HG02938 (cell line): ENCODE data around the gene RAB40C.
A peak's percentile ranks its signal among the peaks of the same experiment; 100 is the strongest.

Source experiments
- ATAC-seq: cut with Tn5 transposase; IDR thresholded peaks from one replicate; pipeline ENCODE4 v1.9.1; 2021; ENCODE audit warnings: mild to moderate bottlenecking, moderate library complexity; ENCODE audit not compliant: unreplicated experiment

The RAB40C gene

GRCh38 chr16:589658-590187 is at the start of gene RAB40C:
Gene RAB40C (plus strand): TSS chr16:590066. CDS start chr16:590292, 226 bp downstream.
- peak; percentile 70 for ATAC-seq

- ATAC-seq: no peak
Observed at GRCh38 chr16:540645-541340, 49.1 kb upstream of the RAB40C start.

- no peak for ATAC-seq
Observed at GRCh38 chr16:543301-544164, 46.3 kb upstream of the RAB40C start.

GRCh38 chr16:544517-544916 is 45.3 kb upstream of the RAB40C start:
- ATAC-seq: no peak

- no peak for ATAC-seq
Observed at GRCh38 chr16:546909-547770, 42.7 kb upstream of the RAB40C start.

- ATAC-seq: no peak
Observed at GRCh38 chr16:548586-548985, 41.3 kb upstream of the RAB40C start.

GRCh38 chr16:549544-550263 is 40.2 kb upstream of the RAB40C start:
- ATAC-seq: no peak

- no peak for ATAC-seq
Observed at GRCh38 chr16:551210-551609, 38.7 kb upstream of the RAB40C start.

GRCh38 chr16:552171-552570 is 37.7 kb upstream of the RAB40C start:
- ATAC-seq: no peak

GRCh38 chr16:553601-554296 is 36.1 kb upstream of the RAB40C start:
- ATAC-seq: no peak

- no peak for ATAC-seq
Observed at GRCh38 chr16:554297-554621, 35.6 kb upstream of the RAB40C start.

GRCh38 chr16:554640-555365 is 35.1 kb upstream of the RAB40C start:
- ATAC-seq: no peak

- no peak for ATAC-seq
Observed at GRCh38 chr16:555528-556473, 34.1 kb upstream of the RAB40C start.

GRCh38 chr16:556474-557173 is 33.2 kb upstream of the RAB40C start:
- ATAC-seq: no peak

GRCh38 chr16:557463-558297 is 32.2 kb upstream of the RAB40C start:
- no peak for ATAC-seq

GRCh38 chr16:558298-559020 is 31.4 kb upstream of the RAB40C start:
- no peak for ATAC-seq
